Progenitor cell of endocrine pancreas (in vitro differentiated cells): ENCODE measurements around the gene MAS1. TPM values are rescaled to one million over a fixed set of nuclear protein-coding genes. Genes with fewer than 3 reads are reported as not detected.

Experiments
- DNase-seq: peaks from one replicate; pipeline ENCODE4 v3.0.0; 2021; ENCODE audit warnings: low spot score; ENCODE audit not compliant: unreplicated experiment
- H3K27ac Mint-ChIP-seq: 2 replicates; pipeline ENCODE4 v1.8.0; 2021; ENCODE audit warnings: mild to moderate bottlenecking, moderate library complexity, mixed read lengths
- H3K27me3 Mint-ChIP-seq: 2 replicates; pipeline ENCODE4 v1.8.0; 2021; ENCODE audit warnings: mixed read lengths
- H3K36me3 Mint-ChIP-seq: 2 replicates; pipeline ENCODE4 v1.8.0; 2022; ENCODE audit warnings: mixed read lengths; ENCODE audit not compliant: insufficient read depth
- H3K4me1 Mint-ChIP-seq: 2 replicates; pipeline ENCODE4 v1.8.0; 2021; ENCODE audit warnings: low read depth, mixed read lengths
- H3K4me3 Mint-ChIP-seq: 2 replicates; pipeline ENCODE4 v1.8.0; 2021; ENCODE audit warnings: low read depth, mild to moderate bottlenecking, moderate library complexity, mixed read lengths
- H3K9me3 Mint-ChIP-seq: 2 replicates; pipeline ENCODE4 v1.8.0; 2021; ENCODE audit warnings: low read depth, mixed read lengths
- total RNA-seq: library from RNA; stranded (reverse); gene quantifications from 2 replicates; pipeline ENCODE4 v1.2.1, GENCODE V29; 2021
- TF ChIP-seq, protein P1 (sequence below): fragments of 200-600 bp; sonication (generic); IDR thresholded peaks from one replicate; pipeline ENCODE4 v1.5.0; 2021; ENCODE audit warnings: antibody characterized with exemption, mild to moderate bottlenecking; ENCODE audit not compliant: unreplicated experiment

Gene MAS1
- total RNA-seq, 1 donor from 2014 or later, result not detected

- Mint-ChIP-seq H3K4me3 (no peak overlapping the region), H3K27me3 (peaks cover 6% of the 10 kb centered on the region), H3K27ac (no peak overlapping the region), H3K4me1 (no peaks in the 10 kb centered on the region), H3K36me3 (no peaks in the 10 kb centered on the region), H3K9me3 (peaks cover 9% of the 10 kb centered on the region)
- TF ChIP-seq, protein P1, sequence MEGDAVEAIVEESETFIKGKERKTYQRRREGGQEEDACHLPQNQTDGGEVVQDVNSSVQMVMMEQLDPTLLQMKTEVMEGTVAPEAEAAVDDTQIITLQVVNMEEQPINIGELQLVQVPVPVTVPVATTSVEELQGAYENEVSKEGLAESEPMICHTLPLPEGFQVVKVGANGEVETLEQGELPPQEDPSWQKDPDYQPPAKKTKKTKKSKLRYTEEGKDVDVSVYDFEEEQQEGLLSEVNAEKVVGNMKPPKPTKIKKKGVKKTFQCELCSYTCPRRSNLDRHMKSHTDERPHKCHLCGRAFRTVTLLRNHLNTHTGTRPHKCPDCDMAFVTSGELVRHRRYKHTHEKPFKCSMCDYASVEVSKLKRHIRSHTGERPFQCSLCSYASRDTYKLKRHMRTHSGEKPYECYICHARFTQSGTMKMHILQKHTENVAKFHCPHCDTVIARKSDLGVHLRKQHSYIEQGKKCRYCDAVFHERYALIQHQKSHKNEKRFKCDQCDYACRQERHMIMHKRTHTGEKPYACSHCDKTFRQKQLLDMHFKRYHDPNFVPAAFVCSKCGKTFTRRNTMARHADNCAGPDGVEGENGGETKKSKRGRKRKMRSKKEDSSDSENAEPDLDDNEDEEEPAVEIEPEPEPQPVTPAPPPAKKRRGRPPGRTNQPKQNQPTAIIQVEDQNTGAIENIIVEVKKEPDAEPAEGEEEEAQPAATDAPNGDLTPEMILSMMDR, result no peak
- no peak for DNase-seq
These were observed 48.8 kb downstream of the MAS1 start for GRCh38 chr6:159939591-159940016.

Other genes starting within 250 kb of the MAS1 start
- 64.8 and 68.9 TPM in 2 replicates for gene SOD2, start 197.7 kb upstream of the MAS1 start, total RNA-seq
- 126 and 131 TPM in 2 replicates for gene WTAP, start 163.5 kb upstream of the MAS1 start, total RNA-seq
- 85.1 and 103 TPM in 2 replicates for gene ACAT2, start 128.9 kb upstream of the MAS1 start, total RNA-seq
- gene TCP1, start 101.4 kb upstream of the MAS1 start, total RNA-seq, result 218 and 229 TPM in 2 replicates
- 45.0 and 45.2 TPM in 2 replicates for gene MRPL18, start 100.5 kb upstream of the MAS1 start, total RNA-seq
- gene PNLDC1, start 90.7 kb upstream of the MAS1 start, total RNA-seq, result not detected in 2 replicates
- gene IGF2R, start 78.1 kb downstream of the MAS1 start, total RNA-seq, result 144 and 147 TPM in 2 replicates
- 2.4 and 3.0 TPM in 2 replicates for gene SLC22A1, start 230.8 kb downstream of the MAS1 start, total RNA-seq